Stimulated activated CD4-positive, alpha-beta T cell treated with anti-CD3 and anti-CD28 coated beads, Interleukin-2, amount 100 ng/mL, for 4 hours (primary cell): ENCODE measurements around the gene EP400.
A peak's percentile ranks its signal among the peaks of the same experiment; 100 is the strongest.

Experiments used
- DNase-seq: peaks from one replicate; pipeline ENCODE4 v3.0.0-alpha.2; 2020; ENCODE audit warnings: low read depth

EP400 gene, protein sequence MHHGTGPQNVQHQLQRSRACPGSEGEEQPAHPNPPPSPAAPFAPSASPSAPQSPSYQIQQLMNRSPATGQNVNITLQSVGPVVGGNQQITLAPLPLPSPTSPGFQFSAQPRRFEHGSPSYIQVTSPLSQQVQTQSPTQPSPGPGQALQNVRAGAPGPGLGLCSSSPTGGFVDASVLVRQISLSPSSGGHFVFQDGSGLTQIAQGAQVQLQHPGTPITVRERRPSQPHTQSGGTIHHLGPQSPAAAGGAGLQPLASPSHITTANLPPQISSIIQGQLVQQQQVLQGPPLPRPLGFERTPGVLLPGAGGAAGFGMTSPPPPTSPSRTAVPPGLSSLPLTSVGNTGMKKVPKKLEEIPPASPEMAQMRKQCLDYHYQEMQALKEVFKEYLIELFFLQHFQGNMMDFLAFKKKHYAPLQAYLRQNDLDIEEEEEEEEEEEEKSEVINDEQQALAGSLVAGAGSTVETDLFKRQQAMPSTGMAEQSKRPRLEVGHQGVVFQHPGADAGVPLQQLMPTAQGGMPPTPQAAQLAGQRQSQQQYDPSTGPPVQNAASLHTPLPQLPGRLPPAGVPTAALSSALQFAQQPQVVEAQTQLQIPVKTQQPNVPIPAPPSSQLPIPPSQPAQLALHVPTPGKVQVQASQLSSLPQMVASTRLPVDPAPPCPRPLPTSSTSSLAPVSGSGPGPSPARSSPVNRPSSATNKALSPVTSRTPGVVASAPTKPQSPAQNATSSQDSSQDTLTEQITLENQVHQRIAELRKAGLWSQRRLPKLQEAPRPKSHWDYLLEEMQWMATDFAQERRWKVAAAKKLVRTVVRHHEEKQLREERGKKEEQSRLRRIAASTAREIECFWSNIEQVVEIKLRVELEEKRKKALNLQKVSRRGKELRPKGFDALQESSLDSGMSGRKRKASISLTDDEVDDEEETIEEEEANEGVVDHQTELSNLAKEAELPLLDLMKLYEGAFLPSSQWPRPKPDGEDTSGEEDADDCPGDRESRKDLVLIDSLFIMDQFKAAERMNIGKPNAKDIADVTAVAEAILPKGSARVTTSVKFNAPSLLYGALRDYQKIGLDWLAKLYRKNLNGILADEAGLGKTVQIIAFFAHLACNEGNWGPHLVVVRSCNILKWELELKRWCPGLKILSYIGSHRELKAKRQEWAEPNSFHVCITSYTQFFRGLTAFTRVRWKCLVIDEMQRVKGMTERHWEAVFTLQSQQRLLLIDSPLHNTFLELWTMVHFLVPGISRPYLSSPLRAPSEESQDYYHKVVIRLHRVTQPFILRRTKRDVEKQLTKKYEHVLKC (N-terminal part only)

DNA sequence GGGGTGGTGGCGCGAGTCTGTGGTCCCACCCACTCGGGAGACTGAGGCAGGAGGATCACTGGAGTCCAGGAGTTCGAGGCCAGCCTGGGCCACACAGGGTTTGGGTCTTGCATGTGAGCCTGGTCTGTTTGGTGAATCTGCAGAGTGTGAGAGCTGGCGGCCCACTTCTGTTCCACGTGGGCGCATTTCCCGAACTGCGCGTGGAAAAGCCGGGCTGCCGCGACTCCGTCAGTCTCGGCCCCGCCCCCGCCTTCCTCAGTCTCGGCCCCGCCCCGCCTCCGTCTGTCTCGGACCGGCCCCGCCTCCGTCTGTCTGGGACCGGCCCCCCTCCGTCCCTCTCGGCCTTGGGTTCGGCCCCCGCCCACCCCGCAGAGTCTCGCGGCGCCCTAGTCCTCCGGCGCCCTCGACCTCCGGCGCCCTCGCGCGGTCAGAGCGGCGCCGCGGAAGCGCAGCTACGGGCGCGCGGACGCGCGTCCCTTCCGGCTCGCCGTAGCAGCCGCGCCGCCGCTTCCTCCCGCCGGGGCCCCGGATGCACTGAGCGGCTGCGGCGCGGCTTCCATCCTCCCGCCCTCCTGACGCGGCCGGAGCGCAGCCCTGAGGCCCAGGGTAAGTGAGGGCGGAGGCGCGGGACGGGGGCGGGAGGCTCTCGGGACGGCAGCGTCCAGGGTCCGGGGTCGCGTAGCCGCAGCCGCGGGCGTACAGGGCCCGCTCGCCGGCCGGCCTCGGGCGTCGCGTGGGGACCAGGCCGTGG, at the start of gene EP400:
Gene EP400, plus strand, starts transcription at position 512 of the 751 bp plus-strand sequence. CDS start 10,678 bp downstream, outside the sequence.
- peak; percentile 98 for DNase-seq

DNA sequence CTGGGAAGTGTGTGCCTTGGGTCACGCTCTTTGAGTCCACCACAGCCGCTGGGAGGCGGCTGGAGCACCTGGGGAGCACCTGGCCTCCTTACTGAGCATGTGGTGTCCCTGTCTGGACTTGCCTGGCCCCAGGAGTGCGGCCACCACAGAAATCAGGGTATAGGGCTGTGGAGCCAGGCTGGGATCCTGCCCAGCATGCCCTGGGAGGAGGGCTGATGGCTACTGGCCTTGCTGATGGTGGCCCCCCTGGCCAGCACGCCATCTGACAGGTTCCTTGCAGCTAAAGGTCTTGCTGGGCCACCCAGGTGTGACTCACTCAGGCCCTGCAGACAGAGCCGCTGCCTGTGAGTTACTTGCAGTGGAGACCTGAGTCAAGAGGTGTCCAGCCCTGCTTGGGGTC, 49.3 kb upstream of the EP400 start:
- DNase-seq, result no peak

GRCh38 chr12:131901431-131902331, 48.1 kb upstream of the EP400 start:
- DNase-seq, result no peak

- DNase-seq, result no peak
Measured at GRCh38 chr12:131902332-131903241, 47.2 kb upstream of the EP400 start.

- no peak for DNase-seq
Measured at GRCh38 chr12:131903270-131904255, 46.2 kb upstream of the EP400 start.

DNA sequence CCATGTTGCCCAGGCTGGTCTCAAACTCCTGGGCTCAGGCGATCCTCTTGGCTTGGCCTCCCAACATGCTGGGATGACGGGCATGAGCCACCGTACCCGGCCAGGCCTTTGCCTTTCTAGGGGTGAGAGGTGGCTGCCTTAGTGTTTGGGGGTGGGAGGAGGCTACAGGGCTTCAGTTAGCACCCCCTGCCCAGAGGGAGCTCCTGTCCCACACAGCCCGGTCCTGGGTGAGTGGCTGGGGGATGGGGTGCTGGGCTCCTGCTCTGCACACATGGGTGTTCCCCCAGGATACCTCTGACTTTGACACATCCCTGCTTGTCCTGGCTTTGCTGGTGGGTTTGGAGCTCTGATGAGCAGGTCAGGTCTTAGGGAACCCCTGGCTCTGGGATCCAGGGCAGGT, 45.4 kb upstream of the EP400 start:
- DNase-seq, result no peak

DNA sequence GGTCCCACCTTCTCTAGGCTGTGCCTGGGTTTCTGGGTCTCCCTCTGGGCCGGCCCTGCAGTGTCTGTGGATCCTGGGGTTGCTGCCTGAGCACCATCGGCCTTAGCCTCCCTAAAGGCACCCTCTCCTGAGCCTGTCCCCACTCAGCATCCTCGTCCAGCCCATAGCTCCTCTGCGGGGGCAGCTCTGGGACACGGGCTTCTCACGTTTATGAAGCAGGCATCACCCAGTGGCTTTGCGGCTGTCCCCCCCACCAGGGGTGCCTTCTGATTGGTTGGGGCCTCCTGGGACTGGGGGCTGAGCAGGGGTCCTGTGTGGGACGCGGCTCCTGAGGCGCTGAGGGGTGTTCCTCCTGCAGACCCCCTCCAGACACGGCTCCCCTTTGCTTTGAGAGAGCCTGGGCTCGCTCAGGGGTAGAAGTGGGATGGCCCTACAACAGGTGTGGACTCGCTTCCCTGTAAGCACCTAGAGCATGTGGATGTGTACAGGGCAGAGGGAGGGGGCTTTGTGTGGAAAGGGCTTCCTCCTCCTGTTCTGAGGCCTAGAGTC, 44.6 kb upstream of the EP400 start:
- DNase-seq, result no peak

- DNase-seq, result no peak
Measured at GRCh38 chr12:131905630-131906091, 44.1 kb upstream of the EP400 start.

DNA sequence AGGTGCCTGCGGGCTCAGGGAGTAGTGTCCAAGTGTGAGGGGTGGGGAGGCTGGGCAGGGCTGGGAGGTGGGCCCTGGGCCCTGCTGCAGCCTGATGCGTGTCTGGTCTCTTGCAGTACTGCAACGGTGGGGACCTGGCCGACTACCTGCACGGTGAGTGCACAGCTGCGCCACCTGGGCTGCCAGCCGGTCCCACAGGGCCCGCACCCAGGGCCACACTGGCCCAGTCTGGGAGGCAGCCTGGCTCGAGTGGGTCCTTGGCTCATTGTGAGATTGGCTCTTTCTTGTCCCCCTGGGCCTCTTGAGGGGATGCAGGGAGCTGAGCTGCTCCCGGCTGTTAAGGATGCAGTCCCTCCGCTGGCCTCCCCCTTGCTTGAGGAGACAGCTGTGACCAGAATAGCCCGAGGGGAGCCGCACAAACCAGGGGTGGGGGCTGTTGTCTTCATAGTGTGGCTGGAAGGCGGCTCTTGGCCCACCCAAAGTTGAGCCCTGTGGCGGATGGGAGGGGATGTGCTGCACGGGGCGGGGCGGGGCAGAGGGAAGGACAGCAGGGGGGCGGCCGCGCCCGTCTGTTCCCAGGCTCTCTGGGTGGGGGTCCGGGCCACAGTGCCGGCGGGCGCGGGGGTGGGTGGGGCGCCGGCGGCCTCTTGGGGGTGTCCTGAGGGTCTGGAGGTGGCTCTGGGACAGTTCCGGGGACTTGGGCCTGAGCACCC, 42.2 kb upstream of the EP400 start:
- DNase-seq, result no peak

DNA sequence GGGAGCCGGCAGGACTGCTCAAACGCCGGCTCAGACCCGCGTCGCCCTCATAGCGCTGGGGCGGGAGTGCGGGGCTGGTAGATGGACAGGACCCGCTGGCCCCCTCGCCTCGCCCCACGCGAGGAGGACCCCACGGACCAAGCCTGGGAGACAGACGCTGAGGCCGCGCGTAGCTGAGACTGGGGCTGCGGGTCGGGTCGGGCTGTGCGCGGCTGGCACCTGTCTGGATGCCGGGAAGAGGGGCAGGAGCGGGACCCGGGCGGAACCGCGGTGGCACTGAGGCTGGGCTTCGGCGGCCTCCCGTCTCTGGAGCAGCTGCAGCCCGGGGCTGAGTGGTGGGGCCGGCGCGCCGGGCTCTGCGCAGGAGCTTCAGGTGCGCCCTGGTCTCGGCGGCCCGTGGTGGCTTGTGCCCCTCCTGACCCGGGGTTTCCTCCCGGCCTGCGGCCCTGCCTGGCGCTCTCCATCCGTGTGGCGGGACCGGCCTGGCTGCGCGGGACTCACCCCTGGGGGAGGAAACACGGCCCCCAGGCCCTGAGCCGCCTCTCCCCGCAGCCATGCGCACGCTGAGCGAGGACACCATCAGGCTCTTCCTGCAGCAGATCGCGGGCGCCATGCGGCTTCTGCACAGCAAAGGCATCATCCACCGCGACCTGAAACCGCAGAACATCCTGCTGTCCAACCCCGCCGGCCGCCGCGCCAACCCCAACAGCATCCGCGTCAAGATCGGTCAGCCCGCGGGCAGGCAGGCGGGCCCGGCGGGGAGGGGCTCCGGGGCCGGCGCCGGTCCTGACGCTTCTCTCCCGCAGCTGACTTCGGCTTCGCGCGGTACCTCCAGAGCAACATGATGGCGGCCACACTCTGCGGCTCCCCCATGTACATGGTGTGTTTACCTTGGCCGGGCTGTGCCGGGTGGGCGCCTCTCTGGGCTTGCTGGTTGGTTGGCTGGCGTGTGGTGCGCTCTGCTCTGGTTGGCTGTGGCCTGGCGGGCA, 41.4 kb upstream of the EP400 start:
- no peak for DNase-seq

DNA sequence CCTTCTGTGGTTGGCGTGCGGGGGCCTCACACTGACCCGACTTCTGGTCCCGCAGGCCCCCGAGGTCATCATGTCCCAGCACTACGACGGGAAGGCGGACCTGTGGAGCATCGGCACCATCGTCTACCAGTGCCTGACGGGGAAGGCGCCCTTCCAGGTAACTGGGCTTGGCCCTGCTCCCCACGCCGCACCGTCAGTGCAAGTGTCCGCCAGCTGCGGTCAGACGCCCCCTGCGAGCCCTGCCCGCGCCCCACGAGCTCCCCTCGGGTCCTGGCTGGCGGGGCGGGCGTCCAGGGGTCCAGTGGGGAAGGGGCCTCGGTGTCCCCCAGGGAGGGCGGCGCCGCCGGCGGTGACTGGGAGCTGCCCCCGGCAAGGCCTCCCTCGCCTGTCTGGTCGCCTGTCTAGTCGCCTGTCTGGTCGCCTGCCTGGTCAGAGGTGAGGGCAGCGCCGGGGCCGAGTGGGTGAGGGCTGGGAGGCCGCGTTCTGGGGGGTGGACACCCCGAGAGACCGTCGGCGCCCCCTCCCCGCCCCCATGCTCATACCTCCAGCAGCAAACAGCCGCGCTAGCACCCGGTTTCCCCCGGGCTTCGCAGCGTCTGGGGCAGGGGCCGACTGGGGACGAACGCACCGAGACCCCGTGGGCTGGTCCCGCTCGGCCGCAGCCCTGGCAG, 40.5 kb upstream of the EP400 start:
- no peak for DNase-seq

- no peak for DNase-seq
Measured at GRCh38 chr12:131909752-131910219, 40.0 kb upstream of the EP400 start.

DNA sequence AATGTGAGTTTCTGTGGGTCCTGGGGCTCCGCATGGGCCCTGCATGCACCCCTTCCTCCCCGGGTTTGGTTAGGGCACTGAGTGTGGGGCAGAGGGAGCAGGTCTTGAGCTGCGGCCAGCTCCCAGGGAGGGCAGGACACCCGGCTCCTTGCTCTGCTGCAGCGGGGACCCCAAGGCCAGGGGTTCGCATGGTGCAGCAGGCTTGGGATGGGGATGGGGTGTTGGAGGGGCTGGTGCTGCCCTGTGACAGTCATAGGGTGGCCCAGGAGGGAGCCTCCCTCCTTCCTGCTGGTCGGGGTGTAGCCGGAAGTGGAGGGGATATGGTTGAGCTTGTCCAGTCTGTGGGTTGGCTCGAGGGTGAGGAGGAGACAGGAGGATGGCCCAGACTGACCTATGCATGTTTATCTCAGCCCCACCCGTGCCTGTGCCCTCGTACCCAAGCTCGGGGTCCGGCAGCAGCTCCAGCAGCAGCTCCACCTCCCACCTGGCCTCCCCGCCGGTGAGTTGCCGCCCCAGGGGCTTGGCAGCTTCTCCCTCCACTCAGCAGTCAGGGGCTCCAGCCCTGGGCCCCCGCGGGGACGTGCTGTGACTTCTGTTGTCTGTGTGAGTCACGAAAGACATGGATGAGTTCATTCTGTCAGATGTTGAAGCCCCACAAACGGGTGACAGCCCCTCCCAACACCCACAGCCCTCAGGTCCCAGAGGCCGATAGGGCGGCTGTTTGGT, 39.3 kb upstream of the EP400 start:
- DNase-seq, result no peak

GRCh38 chr12:131911028-131911650, 38.6 kb upstream of the EP400 start:
- no peak for DNase-seq
